DMS79 (cell line): Measurements from ENCODE around the gene RAPGEF1.
"Not testable (repeated sequence)": the region's sequence is repeated elsewhere in the genome, so short reads cannot be mapped to it uniquely, and the experiment has no call there.

ENCODE experiments used
- DNase-seq: peaks from one replicate; lab custom pipeline; 2025; lab: John Stamatoyannopoulos, UW

The RAPGEF1 gene

GRCh38 chr9:131668439-131669268 lies 71.2 kb downstream of the RAPGEF1 start:
- DNase-seq, result peak; percentile 63

- peak; percentile 76 for DNase-seq
Measured at GRCh38 chr9:131668057-131668438, 71.8 kb downstream of the RAPGEF1 start.

GRCh38 chr9:131667576-131667975 lies 72.3 kb downstream of the RAPGEF1 start:
- DNase-seq, result no peak

- DNase-seq, result no peak
Measured at GRCh38 chr9:131666774-131667173, 73.1 kb downstream of the RAPGEF1 start.

- no peak for DNase-seq
Measured at GRCh38 chr9:131666029-131666428, 73.8 kb downstream of the RAPGEF1 start.

GRCh38 chr9:131663288-131663687 lies 76.6 kb downstream of the RAPGEF1 start:
- DNase-seq, result no peak

- not testable (repeated sequence) for DNase-seq
Measured at GRCh38 chr9:131662289-131662621, 77.6 kb downstream of the RAPGEF1 start.

GRCh38 chr9:131661568-131662288 lies 78.1 kb downstream of the RAPGEF1 start:
- no peak for DNase-seq

- DNase-seq, result no peak
Measured at GRCh38 chr9:131660466-131661405, 79.1 kb downstream of the RAPGEF1 start.

GRCh38 chr9:131658377-131659129 lies 81.3 kb downstream of the RAPGEF1 start:
- DNase-seq, result no peak

- no peak for DNase-seq
Measured at GRCh38 chr9:131657940-131658339, 81.9 kb downstream of the RAPGEF1 start.

- DNase-seq, result no peak
Measured at GRCh38 chr9:131657456-131657855, 82.4 kb downstream of the RAPGEF1 start.

GRCh38 chr9:131657037-131657377 lies 82.9 kb downstream of the RAPGEF1 start:
- no peak for DNase-seq

- DNase-seq, result peak; percentile 91
Measured at GRCh38 chr9:131656356-131657036, 83.4 kb downstream of the RAPGEF1 start.

- not testable (repeated sequence) for DNase-seq
Measured at GRCh38 chr9:131654369-131654768, 85.5 kb downstream of the RAPGEF1 start.

- DNase-seq, result no peak
Measured at GRCh38 chr9:131651599-131651998, 88.3 kb downstream of the RAPGEF1 start.

GRCh38 chr9:131651160-131651559 lies 88.7 kb downstream of the RAPGEF1 start:
- no peak for DNase-seq

- no peak for DNase-seq
Measured at GRCh38 chr9:131650254-131650653, 89.6 kb downstream of the RAPGEF1 start.

GRCh38 chr9:131649646-131650045 lies 90.2 kb downstream of the RAPGEF1 start:
- DNase-seq, result no peak

GRCh38 chr9:131645078-131645776 lies 94.6 kb downstream of the RAPGEF1 start:
- peak; percentile 86 for DNase-seq
